GM12864 (cell line): ENCODE data around the gene ASGR1.

Source experiments
- DNase-seq: peaks from one replicate; pipeline ENCODE4 v3.0.0-alpha.2; 2011; ENCODE audit warnings: low read depth
- H3K4me3 ChIP-seq: 2 replicates; pipeline ENCODE4 v1.5.1; 2011; ENCODE audit warnings: mild to moderate bottlenecking, low read depth, low read length, control low read depth
- CTCF ChIP-seq: IDR thresholded peaks from 2 replicates; pipeline ENCODE4 v1.5.1; 2011; ENCODE audit warnings: low read depth, mild to moderate bottlenecking, moderate library complexity, low read length, control low read depth, inconsistent platforms; ENCODE audit errors: missing control alignments

The ASGR1 gene

GRCh38 chr17:7207120-7208001, 28.2 kb upstream of the ASGR1 start:
- no peak overlapping the region for H3K4me3 ChIP-seq
- DNase-seq: no peak
- TF ChIP-seq CTCF: no peak

- TF ChIP-seq CTCF: no peak
- H3K4me3 ChIP-seq: peak overlapping the region; percentile 47; the same call in 1 of the 2 replicates
- DNase-seq: no peak
These were observed 26.4 kb upstream of the ASGR1 start for GRCh38 chr17:7205561-7205960.

GRCh38 chr17:7204828-7205461, 25.8 kb upstream of the ASGR1 start:
- DNase-seq: peak; percentile 62
- peak overlapping the region; percentile 47 for H3K4me3 ChIP-seq
- no peak for TF ChIP-seq CTCF

GRCh38 chr17:7204336-7204735, 25.2 kb upstream of the ASGR1 start:
- TF ChIP-seq CTCF: no peak
- no peak for DNase-seq
- peak overlapping the region; percentile 47; the same call in 1 of the 2 replicates for H3K4me3 ChIP-seq

- TF ChIP-seq CTCF: no peak
- no peak for DNase-seq
- no peak overlapping the region for H3K4me3 ChIP-seq
These were observed 24.2 kb upstream of the ASGR1 start for GRCh38 chr17:7203391-7203790.

GRCh38 chr17:7196651-7197401, 17.7 kb upstream of the ASGR1 start:
- no peak for TF ChIP-seq CTCF
- no peak for DNase-seq
- H3K4me3 ChIP-seq: no peak overlapping the region
